ENCODE measurements around the gene SLC17A4.

Gene SLC17A4

GRCh38 chr6:25750906-25751305 lies 3.6 kb upstream of the SLC17A4 start:
- no peak for DNase-seq (ENCODE audit: low read depth)

- no peak for DNase-seq (ENCODE audit: low read depth)
Measured at GRCh38 chr6:25753079-25753478, 1.5 kb upstream of the SLC17A4 start.

- DNase-seq (ENCODE audit: low read depth), result no peak
Measured at GRCh38 chr6:25755483-25755882, 941 bp downstream of the SLC17A4 start.

GRCh38 chr6:25756382-25757363 lies 2.1 kb downstream of the SLC17A4 start:
- no peak for DNase-seq (ENCODE audit: low read depth)

- DNase-seq (ENCODE audit: low read depth), result no peak
Measured at GRCh38 chr6:25757936-25758642, 3.5 kb downstream of the SLC17A4 start.

- no peak for DNase-seq (ENCODE audit: low read depth)
Measured at GRCh38 chr6:25764611-25765010, 10.1 kb downstream of the SLC17A4 start.

GRCh38 chr6:25768566-25768965 lies 14.0 kb downstream of the SLC17A4 start:
- no peak for DNase-seq (ENCODE audit: low read depth)

GRCh38 chr6:25769983-25770382 lies 15.4 kb downstream of the SLC17A4 start:
- no peak for DNase-seq (ENCODE audit: low read depth)

- DNase-seq (ENCODE audit: low read depth), result no peak
Measured at GRCh38 chr6:25774120-25774715, 19.7 kb downstream of the SLC17A4 start.

GRCh38 chr6:25777031-25777430 lies 22.5 kb downstream of the SLC17A4 start:
- DNase-seq (ENCODE audit: low read depth), result no peak

- no peak for DNase-seq (ENCODE audit: low read depth)
Measured at GRCh38 chr6:25777856-25778649, 23.5 kb downstream of the SLC17A4 start.

GRCh38 chr6:25781134-25781533 lies 26.6 kb downstream of the SLC17A4 start:
- no peak for DNase-seq (ENCODE audit: low read depth)

- DNase-seq (ENCODE audit: low read depth), result no peak
Measured at GRCh38 chr6:25787428-25787827, 32.9 kb downstream of the SLC17A4 start.

GRCh38 chr6:25788305-25788922 lies 33.9 kb downstream of the SLC17A4 start:
- peak; percentile 12 for DNase-seq (ENCODE audit: low read depth)

- no peak for DNase-seq (ENCODE audit: low read depth)
Measured at GRCh38 chr6:25789475-25789874, 34.9 kb downstream of the SLC17A4 start.

GRCh38 chr6:25792016-25792415 lies 37.5 kb downstream of the SLC17A4 start:
- DNase-seq (ENCODE audit: low read depth), result no peak

GRCh38 chr6:25793970-25794369 lies 39.4 kb downstream of the SLC17A4 start:
- no peak for DNase-seq (ENCODE audit: low read depth)

GRCh38 chr6:25794784-25795183 lies 40.2 kb downstream of the SLC17A4 start:
- DNase-seq (ENCODE audit: low read depth), result no peak

- DNase-seq (ENCODE audit: low read depth), result no peak
Measured at GRCh38 chr6:25801436-25801835, 46.9 kb downstream of the SLC17A4 start.

GRCh38 chr6:25804804-25805203 lies 50.3 kb downstream of the SLC17A4 start:
- DNase-seq (ENCODE audit: low read depth), result no peak

- no peak for DNase-seq (ENCODE audit: low read depth)
Measured at GRCh38 chr6:25815194-25815593, 60.7 kb downstream of the SLC17A4 start.
